Tibial nerve (tissue), 4 donors: ENCODE results near the gene DNAJC25. TPM values are rescaled to one million over a fixed set of nuclear protein-coding genes. Genes with fewer than 3 reads are reported as not detected.

Experiments
- DNase-seq, 2 donors: peaks; one replicate each; pipeline ENCODE4 v3.0.0-alpha.2; 2019; ENCODE audit warnings: low spot score in 2 of 2
- H3K27ac ChIP-seq, 4 donors: fragments of 200-600 bp; sonication (generic) in 3 of 4; one replicate each; pipeline ENCODE4 v1.5.1; 2017 to 2019; ENCODE audit warnings: mild to moderate bottlenecking in 1 of 4
- H3K27me3 ChIP-seq, 2 donors: fragments of 200-600 bp; sonication (generic) in 1 of 2; one replicate each; pipeline versions ENCODE4 v1.5.1 to v1.6.0; 2017 to 2019
- H3K36me3 ChIP-seq, 3 donors: fragments of 200-600 bp; sonication (generic); one replicate each; pipeline ENCODE4 v1.5.1; 2018 to 2019
- H3K4me1 ChIP-seq, 4 donors: fragments of 200-600 bp; sonication (generic) in 3 of 4; one replicate each; pipeline ENCODE4 v1.5.1; 2017 to 2019
- H3K4me3 ChIP-seq, 4 donors: fragments of 200-600 bp; sonication (generic) in 3 of 4; one replicate each; pipeline ENCODE4 v1.5.1; 2017 to 2019; ENCODE audit warnings: mild to moderate bottlenecking in 1 of 4, moderate library complexity in 1 of 4
- H3K9me3 ChIP-seq, 4 donors: fragments of 200-600 bp; sonication (generic) in 3 of 4; one replicate each; pipeline ENCODE4 v1.5.1; 2017 to 2019
- CTCF ChIP-seq, 5 experiments: fragments of 200-600 bp in 3 of 5; fragments of 450-650 bp in 2 of 5; sonication (generic) in 3 of 5; IDR thresholded peaks; one replicate each; pipeline ENCODE4 v1.5.1; 2016 to 2019; ENCODE audit warnings: antibody characterized with exemption in 5 of 5, mild to moderate bottlenecking in 3 of 5, moderate library complexity in 2 of 5
- EP300 ChIP-seq, 2 donors: sonication (generic); formaldehyde crosslinking; IDR thresholded peaks; one replicate each; pipeline ENCODE4 v1.6.1; 2017; ENCODE audit warnings: antibody characterized with exemption in 2 of 2, mild to moderate bottlenecking in 1 of 2
- POLR2A ChIP-seq, 2 donors: fragments of 450-650 bp; IDR thresholded peaks; one replicate each; pipeline ENCODE4 v1.6.1; 2017; ENCODE audit warnings: antibody characterized with exemption in 2 of 2, mild to moderate bottlenecking in 2 of 2, moderate library complexity in 2 of 2
- WGBS, 2 donors: methylation state at CpG; one replicate each; pipeline ENCODE4 v1.1.5; 2018; 5-methylcytosine and 5-hydroxymethylcytosine counted together
- total RNA-seq, 4 donors: library from RNA; depleted of rRNA; stranded (reverse); fragments of >200 nt; gene quantifications; one replicate each; pipeline ENCODE4 v1.1.0, GENCODE V29; 2016

DNAJC25 gene
- total RNA-seq, 4 donors from 2014 or later: 9.9 to 14.7 (median 12.6) TPM

- no peak overlapping the region for H3K4me3 ChIP-seq
- H3K36me3 ChIP-seq: peaks cover 0 to 8% (median 0%) of the 10 kb centered on the region in 3 donors
- TF ChIP-seq POLR2A (IDR thresholded peaks at IDR 0.05) (no peak), CTCF (IDR thresholded peaks at IDR 0.05) (no peak), EP300 (IDR thresholded peaks at IDR 0.05) (no peak)
- WGBS, 2 donors: 87 to 92% methylated on average over 3 of the region's 3 CpGs
- no peak for DNase-seq
- H3K27ac ChIP-seq: no peak overlapping the region
- H3K27me3 ChIP-seq: no peaks in the 10 kb centered on the region
- H3K4me1 ChIP-seq: peaks cover 0 to 21% (median 7%) of the 10 kb centered on the region in 4 donors
- no peaks in the 10 kb centered on the region for H3K9me3 ChIP-seq
Observed at GRCh38 chr9:111659691-111660090, 28.6 kb downstream of the DNAJC25 start.

DNA sequence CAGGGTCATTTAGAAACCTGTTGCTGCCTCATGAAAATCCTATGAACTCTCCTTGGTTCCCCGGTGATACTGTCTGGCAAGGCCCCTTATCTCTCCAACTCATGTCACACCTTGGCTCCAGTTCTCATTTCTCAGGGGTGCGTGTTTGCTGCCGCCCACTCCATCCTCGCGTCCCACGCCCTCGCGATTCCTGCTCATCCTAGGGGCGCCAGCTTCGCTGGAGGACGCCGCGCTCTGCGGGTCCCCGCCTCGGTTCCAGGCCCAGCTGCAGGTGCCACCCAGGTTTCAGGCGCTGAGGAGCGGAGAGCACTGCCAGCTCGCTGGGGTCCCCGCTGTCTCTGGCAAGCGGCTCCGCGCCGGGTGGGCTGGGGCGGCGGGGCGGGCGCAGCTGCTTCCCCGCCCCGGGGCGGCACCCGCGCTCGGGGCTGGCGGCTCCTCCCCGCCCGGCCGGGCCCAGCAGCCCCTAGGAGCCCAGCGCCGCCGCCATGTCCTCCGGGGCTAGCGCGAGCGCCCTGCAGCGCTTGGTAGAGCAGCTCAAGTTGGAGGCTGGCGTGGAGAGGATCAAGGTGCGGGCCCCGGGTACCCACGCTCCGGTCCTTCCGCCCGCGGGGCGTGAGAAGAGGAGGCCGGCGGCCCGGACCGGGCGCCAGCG lies 30.1 kb downstream of the DNAJC25 start, which contains the start of gene GNG10:
Gene GNG10 (plus strand): TSS at position 456 of the 652 bp plus-strand sequence. CDS start 30 bp downstream, at position 486.
- DNase-seq: peak in 1 of 2 donors; percentile 24
- no peaks in the 10 kb centered on the region for H3K36me3 ChIP-seq
- no peaks in the 10 kb centered on the region for H3K9me3 ChIP-seq
- H3K27me3 ChIP-seq: no peaks in the 10 kb centered on the region
- peak within 1 kb of the TSS; percentile 71 to 83 (median 74) for H3K4me3 ChIP-seq
- H3K27ac ChIP-seq: peak within 1 kb of the TSS in 3 of 4 donors; percentile 66 to 86 (median 79)
- TF ChIP-seq POLR2A (IDR thresholded peaks at IDR 0.05) (peak; percentile 30 to 37), CTCF (IDR thresholded peaks at IDR 0.05) (no peak), EP300 (IDR thresholded peaks at IDR 0.05) (peak in 1 of 2 donors; percentile 30)
- H3K4me1 ChIP-seq: peaks cover 0 to 21% (median 7%) of the 10 kb centered on the region in 4 donors
- WGBS, 2 donors: 0 to 1% methylated on average over 17 to 23 of the region's 61 CpGs

GRCh38 chr9:111661802-111662521 lies 30.8 kb downstream of the DNAJC25 start:
- DNase-seq: peak in 1 of 2 donors; percentile 8
- H3K36me3 ChIP-seq: peaks cover 0 to 4% (median 0%) of the 10 kb centered on the region in 3 donors
- no peaks in the 10 kb centered on the region for H3K27me3 ChIP-seq
- TF ChIP-seq EP300 (IDR thresholded peaks at IDR 0.05) (no peak), CTCF (IDR thresholded peaks at IDR 0.05) (no peak), POLR2A (IDR thresholded peaks at IDR 0.05) (no peak)
- WGBS, 2 donors: 0 to 2% methylated on average over 34 of the region's 57 CpGs
- H3K4me1 ChIP-seq: peaks cover 0 to 21% (median 7%) of the 10 kb centered on the region in 4 donors
- H3K9me3 ChIP-seq: no peaks in the 10 kb centered on the region
- peak overlapping the region; percentile 71 to 83 (median 74) for H3K4me3 ChIP-seq
- H3K27ac ChIP-seq: peak overlapping the region in 3 of 4 donors; percentile 66 to 86 (median 79)

DNA sequence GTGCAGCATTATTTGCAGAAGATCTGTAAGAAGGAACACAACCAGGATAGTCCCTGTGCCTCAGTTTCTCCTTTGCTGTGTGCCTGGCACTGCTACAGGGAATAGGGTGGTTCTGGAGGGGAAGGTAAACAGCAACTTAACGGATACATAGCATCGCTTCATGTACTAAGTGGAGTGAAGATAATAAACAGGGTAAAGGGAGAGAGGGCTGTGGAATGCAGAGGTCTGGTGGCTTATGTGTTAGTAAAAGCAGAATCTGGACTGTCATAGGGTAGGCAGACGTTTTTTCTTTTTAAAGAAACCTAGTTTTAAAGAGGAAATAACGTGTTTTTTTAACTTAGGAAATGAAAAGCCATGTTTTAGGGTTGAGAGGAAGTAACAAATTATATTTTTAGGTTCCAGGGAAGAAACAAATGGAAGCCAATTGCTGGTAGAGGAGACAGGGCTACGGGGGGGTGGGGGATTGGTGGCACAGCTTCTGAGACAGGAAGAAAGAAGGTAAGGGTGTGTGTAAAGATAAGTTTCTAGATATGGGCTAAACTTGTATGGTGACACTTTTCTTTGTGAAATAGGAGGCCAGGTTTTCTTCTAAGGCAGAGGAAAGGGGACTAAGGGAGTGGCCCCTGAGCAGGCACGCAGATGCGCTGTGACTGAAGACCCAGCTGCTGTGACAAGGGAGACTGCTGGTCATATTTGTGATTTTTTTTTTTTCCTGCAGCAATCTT lies 31.6 kb downstream of the DNAJC25 start:
- H3K27me3 ChIP-seq: no peaks in the 10 kb centered on the region
- H3K27ac ChIP-seq: peak overlapping the region in 3 of 4 donors; percentile 66 to 86 (median 79)
- H3K4me3 ChIP-seq: peak overlapping the region; percentile 71 to 83 (median 74)
- WGBS, 2 donors: 40% methylated on average over 7 of the region's 7 CpGs
- DNase-seq: no peak
- H3K9me3 ChIP-seq: no peaks in the 10 kb centered on the region
- no peak for TF ChIP-seq POLR2A (IDR thresholded peaks at IDR 0.05)
- TF ChIP-seq CTCF (IDR thresholded peaks at IDR 0.05): no peak
- no peak for TF ChIP-seq EP300 (IDR thresholded peaks at IDR 0.05)
- peaks cover 0 to 12% (median 0%) of the 10 kb centered on the region in 3 donors for H3K36me3 ChIP-seq
- H3K4me1 ChIP-seq: peaks cover 0 to 21% (median 7%) of the 10 kb centered on the region in 4 donors
